ENCODE measurements around the gene PGM5. TPM values are rescaled to one million over a fixed set of nuclear protein-coding genes. Genes with fewer than 3 reads are reported as not detected.

The PGM5 gene
- total RNA-seq, 4 donors from 2014 or later = 153 to 289 (median 274) TPM

DNA sequence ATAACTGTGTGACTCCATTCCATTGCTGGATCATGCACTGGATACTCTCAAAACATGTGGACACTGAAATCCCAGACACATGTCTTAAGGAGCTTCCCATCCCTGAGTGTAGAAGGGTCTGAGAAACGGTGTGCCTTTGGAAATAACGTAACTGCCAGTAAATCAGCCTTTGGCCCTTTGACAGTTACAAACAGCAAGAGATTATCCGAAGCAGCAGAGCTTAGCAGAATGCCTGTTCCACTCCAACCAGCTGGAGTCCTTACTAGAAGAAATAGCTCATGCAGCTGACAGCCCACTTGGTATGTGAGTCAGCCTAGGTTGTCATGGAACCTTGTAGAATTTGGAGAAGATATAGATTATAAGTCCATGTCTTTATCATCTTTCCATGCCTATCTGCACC lies 177.3 kb downstream of the PGM5 start:
- Histone ChIP-seq H3K9me3 (no peaks in the 10 kb centered on the region), H3K4me1 (peaks cover 0 to 6% of the 10 kb centered on the region in 2 donors), H3K4me3 (no peak overlapping the region), H3K36me3 (no peaks in the 10 kb centered on the region), H3K27me3 (no peaks in the 10 kb centered on the region), H3K27ac (peak overlapping the region in 1 of 2 donors; percentile 10)
- TF ChIP-seq, protein P1, sequence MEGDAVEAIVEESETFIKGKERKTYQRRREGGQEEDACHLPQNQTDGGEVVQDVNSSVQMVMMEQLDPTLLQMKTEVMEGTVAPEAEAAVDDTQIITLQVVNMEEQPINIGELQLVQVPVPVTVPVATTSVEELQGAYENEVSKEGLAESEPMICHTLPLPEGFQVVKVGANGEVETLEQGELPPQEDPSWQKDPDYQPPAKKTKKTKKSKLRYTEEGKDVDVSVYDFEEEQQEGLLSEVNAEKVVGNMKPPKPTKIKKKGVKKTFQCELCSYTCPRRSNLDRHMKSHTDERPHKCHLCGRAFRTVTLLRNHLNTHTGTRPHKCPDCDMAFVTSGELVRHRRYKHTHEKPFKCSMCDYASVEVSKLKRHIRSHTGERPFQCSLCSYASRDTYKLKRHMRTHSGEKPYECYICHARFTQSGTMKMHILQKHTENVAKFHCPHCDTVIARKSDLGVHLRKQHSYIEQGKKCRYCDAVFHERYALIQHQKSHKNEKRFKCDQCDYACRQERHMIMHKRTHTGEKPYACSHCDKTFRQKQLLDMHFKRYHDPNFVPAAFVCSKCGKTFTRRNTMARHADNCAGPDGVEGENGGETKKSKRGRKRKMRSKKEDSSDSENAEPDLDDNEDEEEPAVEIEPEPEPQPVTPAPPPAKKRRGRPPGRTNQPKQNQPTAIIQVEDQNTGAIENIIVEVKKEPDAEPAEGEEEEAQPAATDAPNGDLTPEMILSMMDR (IDR thresholded peaks at IDR 0.05) = no peak
- no peak for TF ChIP-seq POLR2A (IDR thresholded peaks at IDR 0.05)
- no peak for DNase-seq
- intact Hi-C loops (cut with DNase I; ENCODE audit: low total_unique reads) = no loop called here

DNA sequence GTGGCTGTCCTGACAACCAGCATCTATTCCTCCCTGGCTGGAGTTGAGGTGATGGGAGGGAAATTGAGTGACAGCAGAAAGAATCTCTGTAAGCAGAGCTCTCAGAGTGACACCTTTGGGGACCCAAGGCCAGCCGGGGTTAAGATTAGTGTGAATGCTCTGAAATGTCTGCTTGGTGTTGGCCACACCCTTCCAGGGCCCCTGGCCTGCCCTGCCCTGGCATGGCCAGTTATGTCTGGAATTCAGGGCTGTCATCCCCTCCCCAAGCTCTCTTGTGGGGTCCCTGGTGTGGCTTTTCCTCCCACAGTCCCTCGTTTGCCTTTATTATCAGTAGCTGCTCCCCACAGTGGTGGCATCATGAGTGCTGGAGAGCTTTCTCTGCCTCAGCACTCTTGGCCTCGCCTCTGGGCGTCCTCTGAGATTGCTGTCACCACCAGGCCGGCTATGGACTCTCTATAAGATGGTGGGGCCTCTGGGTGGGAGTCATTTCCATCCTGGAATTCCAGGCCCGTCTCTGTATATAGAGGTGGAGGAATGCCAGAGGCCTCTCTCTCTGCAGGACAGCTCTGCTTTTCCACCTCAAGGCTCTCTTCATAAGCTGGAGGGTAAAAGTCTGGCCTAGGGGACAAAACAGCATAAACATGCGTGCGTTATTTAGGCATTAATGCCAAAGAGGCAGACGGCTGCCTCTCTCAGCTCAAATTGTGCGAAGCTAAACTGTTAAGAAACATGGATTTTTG lies 180.6 kb downstream of the PGM5 start:
- no peak overlapping the region for H3K4me3 ChIP-seq
- DNase-seq = no peak
- no peaks in the 10 kb centered on the region for H3K9me3 ChIP-seq
- H3K36me3 ChIP-seq = no peaks in the 10 kb centered on the region
- H3K27me3 ChIP-seq = no peaks in the 10 kb centered on the region
- intact Hi-C loops (cut with DNase I; ENCODE audit: low total_unique reads) = no loop called here
- H3K4me1 ChIP-seq = peaks cover 0 to 6% of the 10 kb centered on the region in 2 donors
- TF ChIP-seq, protein P1 (IDR thresholded peaks at IDR 0.05) = no peak
- TF ChIP-seq POLR2A (IDR thresholded peaks at IDR 0.05) = no peak
- peak overlapping the region; percentile 64 to 82 for H3K27ac ChIP-seq

DNA sequence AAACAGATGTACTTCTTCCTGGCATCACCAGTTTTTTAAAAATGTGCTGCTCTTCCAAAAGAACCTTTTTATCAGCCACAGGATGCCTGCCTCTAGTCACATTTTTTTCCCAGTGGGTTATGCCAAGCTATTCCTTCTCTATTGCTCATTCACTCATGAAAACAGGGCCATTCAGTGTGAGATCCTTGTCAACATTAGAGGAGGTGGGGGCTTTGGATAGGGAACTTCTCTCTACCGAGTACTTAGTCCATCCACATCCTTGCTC lies 181.1 kb downstream of the PGM5 start:
- no peaks in the 10 kb centered on the region for H3K9me3 ChIP-seq
- intact Hi-C loops (cut with DNase I; ENCODE audit: low total_unique reads) = no loop called here
- H3K4me1 ChIP-seq = peaks cover 0 to 6% of the 10 kb centered on the region in 2 donors
- H3K36me3 ChIP-seq = no peaks in the 10 kb centered on the region
- H3K4me3 ChIP-seq = no peak overlapping the region
- no peak for DNase-seq
- H3K27ac ChIP-seq = peak overlapping the region; percentile 64 to 82
- H3K27me3 ChIP-seq = no peaks in the 10 kb centered on the region
- TF ChIP-seq, protein P1 (IDR thresholded peaks at IDR 0.05) = no peak
- TF ChIP-seq POLR2A (IDR thresholded peaks at IDR 0.05) = no peak

DNA sequence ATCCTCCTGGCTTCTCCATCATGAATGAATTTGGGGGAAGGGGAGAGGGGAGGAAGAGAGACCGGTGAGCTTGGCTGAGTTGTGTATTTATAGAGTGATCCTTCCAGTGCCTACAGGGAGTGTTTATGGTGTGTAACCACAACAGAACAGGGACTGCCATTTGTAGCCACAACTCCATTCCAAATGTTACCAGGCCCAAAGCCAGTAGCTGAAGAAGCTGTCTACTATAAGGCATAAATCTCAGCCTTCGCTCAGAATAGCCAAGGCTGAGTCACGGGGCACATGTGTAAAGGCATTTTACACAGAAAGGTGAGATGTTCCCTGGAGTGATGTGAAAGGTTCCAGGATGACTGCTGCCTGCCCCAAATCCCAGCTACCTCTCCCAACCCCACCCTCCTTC lies 181.8 kb downstream of the PGM5 start:
- Histone ChIP-seq H3K4me1 (peaks cover 0 to 6% of the 10 kb centered on the region in 2 donors), H3K9me3 (no peaks in the 10 kb centered on the region), H3K4me3 (no peak overlapping the region), H3K36me3 (no peaks in the 10 kb centered on the region), H3K27ac (peak overlapping the region; percentile 64 to 82), H3K27me3 (no peaks in the 10 kb centered on the region)
- DNase-seq = peak; percentile 55 to 75
- TF ChIP-seq POLR2A (IDR thresholded peaks at IDR 0.05) = no peak
- TF ChIP-seq, protein P1 (IDR thresholded peaks at IDR 0.05) = no peak
- intact Hi-C loops (cut with DNase I; ENCODE audit: low total_unique reads) = no loop called here

DNA sequence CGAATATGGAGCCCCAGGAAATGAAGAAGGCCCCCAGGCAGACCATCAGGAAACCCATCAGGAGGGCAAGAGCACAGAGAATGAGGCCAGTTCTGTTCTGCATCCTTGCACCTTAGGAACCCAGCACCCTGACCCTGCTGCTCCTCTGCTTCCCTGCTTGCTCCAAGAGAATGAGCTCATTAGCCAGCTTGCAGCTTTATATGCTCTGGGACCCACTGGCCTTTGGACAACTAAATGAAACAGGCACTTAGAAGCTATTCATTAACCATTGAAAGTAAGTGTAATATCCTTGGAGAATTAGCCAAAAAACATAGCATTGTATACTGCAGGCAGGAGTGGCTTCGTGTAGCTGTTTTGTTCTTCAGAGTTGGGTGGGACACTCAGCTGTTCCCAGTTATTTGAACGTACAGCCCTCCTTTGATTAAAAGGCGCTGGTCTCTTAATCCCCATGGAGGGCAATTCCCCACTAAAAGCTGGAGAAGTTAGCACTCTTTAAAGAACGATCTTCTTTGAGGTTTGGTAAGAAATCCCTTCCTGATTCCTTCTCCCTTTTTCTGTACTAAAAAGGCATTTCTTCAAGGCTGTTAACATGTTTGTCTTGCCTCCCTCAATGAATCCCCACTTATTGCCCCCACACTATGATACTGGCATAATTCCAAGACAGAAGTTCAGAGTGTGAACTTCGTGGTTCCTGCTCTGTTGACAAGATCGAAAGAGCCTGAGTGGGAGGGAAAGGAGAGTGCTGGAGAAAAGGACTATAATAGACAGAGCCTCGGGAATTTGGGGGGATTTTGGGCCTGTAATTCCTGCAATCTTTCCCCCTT lies 184.5 kb downstream of the PGM5 start, which contains the start of gene TMEM252:
Gene TMEM252, minus strand, starts transcription at position 172 of the 824 bp plus-strand sequence. Its CDS starts 69 bp downstream, at position 103.
- Histone ChIP-seq H3K4me1 (peaks cover 0 to 6% of the 10 kb centered on the region in 2 donors), H3K27me3 (no peaks in the 10 kb centered on the region), H3K36me3 (no peaks in the 10 kb centered on the region), H3K27ac (peak within 1 kb of the TSS; percentile 54 to 72), H3K4me3 (no peak within 1 kb of the TSS), H3K9me3 (no peaks in the 10 kb centered on the region)
- TF ChIP-seq, protein P1 (IDR thresholded peaks at IDR 0.05) = no peak
- no peak for TF ChIP-seq POLR2A (IDR thresholded peaks at IDR 0.05)
- intact Hi-C loops (cut with DNase I; ENCODE audit: low total_unique reads) = no loop called here
- no peak for DNase-seq

All from uterus (tissue), 4 donors.